Astrocyte of the cerebellum (primary cell): Measurements from ENCODE around the gene DHCR7.

Experiments used
- DNase-seq: peaks from one replicate; pipeline ENCODE4 v3.0.0-alpha.2; 2011; ENCODE audit warnings: low read depth
- H3K4me3 ChIP-seq: 2 replicates; pipeline ENCODE4 v1.5.1; 2011; ENCODE audit warnings: mild to moderate bottlenecking, low read depth, low read length, moderate library complexity
- in situ Hi-C: cut with HindIII; loops from 2 replicates; pipeline ENCODE4 v1.10.0; 2017; ENCODE audit warnings: low sequenced_read_pairs
- TF ChIP-seq, protein P1 (sequence below): IDR thresholded peaks from 2 replicates; pipeline ENCODE4 v1.5.1; 2012; ENCODE audit warnings: low read length, low read depth, moderate library complexity, mild to moderate bottlenecking; ENCODE audit errors: missing control alignments

The DHCR7 gene

GRCh38 chr11:71452199-71453036, 4.2 kb upstream of the DHCR7 start:
- in situ Hi-C loops, result no loop called here
- TF ChIP-seq, protein P1, sequence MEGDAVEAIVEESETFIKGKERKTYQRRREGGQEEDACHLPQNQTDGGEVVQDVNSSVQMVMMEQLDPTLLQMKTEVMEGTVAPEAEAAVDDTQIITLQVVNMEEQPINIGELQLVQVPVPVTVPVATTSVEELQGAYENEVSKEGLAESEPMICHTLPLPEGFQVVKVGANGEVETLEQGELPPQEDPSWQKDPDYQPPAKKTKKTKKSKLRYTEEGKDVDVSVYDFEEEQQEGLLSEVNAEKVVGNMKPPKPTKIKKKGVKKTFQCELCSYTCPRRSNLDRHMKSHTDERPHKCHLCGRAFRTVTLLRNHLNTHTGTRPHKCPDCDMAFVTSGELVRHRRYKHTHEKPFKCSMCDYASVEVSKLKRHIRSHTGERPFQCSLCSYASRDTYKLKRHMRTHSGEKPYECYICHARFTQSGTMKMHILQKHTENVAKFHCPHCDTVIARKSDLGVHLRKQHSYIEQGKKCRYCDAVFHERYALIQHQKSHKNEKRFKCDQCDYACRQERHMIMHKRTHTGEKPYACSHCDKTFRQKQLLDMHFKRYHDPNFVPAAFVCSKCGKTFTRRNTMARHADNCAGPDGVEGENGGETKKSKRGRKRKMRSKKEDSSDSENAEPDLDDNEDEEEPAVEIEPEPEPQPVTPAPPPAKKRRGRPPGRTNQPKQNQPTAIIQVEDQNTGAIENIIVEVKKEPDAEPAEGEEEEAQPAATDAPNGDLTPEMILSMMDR, result no peak
- peak overlapping the region; percentile 79 for H3K4me3 ChIP-seq
- DNase-seq, result no peak

DNA sequence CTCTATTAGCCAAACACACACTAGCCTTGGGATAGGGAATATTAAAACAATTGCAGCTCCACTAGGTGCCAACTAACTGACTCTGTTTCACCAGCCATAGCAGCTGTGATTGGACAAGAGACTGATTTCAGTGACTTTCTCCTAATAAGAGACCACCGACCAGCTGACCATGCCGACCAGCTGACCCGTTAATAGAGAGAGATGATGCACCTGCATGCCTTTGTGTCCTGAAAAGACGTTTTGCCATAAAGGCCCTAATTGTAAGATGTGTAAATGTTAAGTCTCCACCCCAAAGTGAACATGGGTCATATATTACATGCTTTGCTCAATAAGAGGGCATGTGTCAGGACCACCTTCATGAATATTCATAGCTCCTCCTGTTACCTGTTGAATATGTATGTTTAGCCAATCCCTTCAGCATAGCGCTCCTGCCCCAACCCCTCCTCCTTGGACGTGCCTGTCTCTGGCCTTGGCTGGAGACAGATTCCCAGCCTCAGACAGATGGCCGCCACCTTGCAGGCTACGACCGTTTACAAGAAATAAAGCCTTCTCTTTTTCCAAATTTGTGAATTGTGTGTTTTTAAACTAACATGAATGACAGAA, 3.5 kb upstream of the DHCR7 start:
- TF ChIP-seq, protein P1, result no peak
- DNase-seq, result no peak
- in situ Hi-C loops, result no loop called here
- H3K4me3 ChIP-seq, result no peak overlapping the region

- H3K4me3 ChIP-seq, result no peak overlapping the region
- TF ChIP-seq, protein P1, result no peak
- in situ Hi-C loops, result no loop called here
- no peak for DNase-seq
Measured at GRCh38 chr11:71450939-71451338, 2.7 kb upstream of the DHCR7 start.

- TF ChIP-seq, protein P1, result no peak
- in situ Hi-C loops, result no loop called here
- no peak for DNase-seq
- H3K4me3 ChIP-seq, result no peak overlapping the region
Measured at GRCh38 chr11:71450507-71450906, 2.3 kb upstream of the DHCR7 start.

GRCh38 chr11:71449596-71449995, 1.4 kb upstream of the DHCR7 start:
- no peak for DNase-seq
- TF ChIP-seq, protein P1, result no peak
- peak overlapping the region; percentile 83 for H3K4me3 ChIP-seq
- in situ Hi-C loops, result no loop called here

- DNase-seq, result no peak
- TF ChIP-seq, protein P1, result no peak
- peak overlapping the region; percentile 83 for H3K4me3 ChIP-seq
- in situ Hi-C loops, result no loop called here
Measured at GRCh38 chr11:71447791-71448256, 369 bp downstream of the DHCR7 start.
